NCI-H510A (cell line): ENCODE data around the gene DAPK1.
"Not testable (repeated sequence)": the region's sequence is repeated elsewhere in the genome, so short reads cannot be mapped to it uniquely, and the experiment has no call there.

Source experiments
- DNase-seq: peaks from one replicate; lab custom pipeline; 2025; lab: John Stamatoyannopoulos, UW

Gene DAPK1

DNA sequence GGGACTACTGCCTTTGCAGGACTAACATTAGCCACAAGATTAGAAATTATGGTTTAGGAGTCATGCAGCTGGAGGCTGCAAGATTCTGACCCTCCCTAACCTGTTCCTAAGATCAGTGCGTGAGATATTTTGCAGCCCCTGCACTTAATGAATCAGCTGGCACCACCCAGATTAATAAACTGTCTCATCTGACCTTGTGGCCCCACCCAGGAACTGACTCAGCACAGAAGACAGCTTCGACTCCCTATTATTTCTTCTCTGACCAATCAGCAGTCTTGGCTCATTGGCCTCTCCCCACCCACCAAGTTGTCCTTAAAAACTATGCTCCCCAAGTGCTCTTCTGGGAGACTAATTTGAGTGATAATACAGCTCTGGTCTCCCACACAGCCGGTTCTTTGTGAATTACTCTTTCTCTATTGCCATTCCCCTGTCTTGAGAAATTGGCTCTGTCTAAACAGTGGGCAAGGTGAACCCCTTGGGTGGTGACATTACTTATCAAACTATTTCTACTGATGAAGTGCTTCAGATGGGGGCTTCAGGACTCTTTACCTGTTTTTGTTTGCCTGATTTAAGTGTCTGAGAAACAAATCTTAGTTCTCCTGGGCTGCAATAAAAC is 245.3 kb downstream of the DAPK1 start:
- no peak for DNase-seq

DNA sequence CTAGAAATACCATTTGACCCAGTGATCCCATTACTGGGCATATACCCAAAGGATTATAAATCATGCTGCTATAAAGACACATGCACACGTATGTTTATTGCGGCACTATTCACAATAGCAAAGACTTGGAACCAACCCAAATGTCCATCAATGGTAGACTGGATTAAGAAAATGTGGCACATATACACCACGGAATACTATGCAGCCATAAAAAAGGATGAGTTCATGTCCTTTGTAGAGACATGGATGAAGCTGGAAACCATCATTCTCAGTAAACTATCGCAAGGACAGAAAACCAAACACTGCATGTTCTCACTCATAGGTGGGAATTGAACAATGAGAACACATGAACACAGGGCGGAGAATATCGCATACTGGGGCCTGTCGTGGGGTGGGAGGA is 246.6 kb downstream of the DAPK1 start:
- DNase-seq = not testable (repeated sequence)

DNA sequence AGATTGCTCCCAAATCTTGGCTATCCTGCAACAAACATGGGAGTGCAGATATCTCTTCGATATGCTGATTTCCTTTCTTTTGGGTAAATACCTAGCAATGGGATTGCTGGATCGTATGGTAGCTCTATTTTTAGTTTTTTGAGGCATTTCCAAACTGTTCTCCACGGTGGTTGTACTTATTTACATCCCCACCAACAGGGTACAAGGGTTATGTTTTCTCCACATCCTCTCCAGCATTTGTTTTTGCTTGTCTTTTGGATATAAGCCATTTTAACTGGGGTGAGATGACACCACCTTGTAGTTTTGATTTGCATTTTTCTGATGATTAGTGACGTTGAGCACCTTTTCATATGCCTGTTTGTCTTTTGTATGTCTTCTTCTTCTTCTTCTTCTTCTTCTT is 248.5 kb downstream of the DAPK1 start:
- DNase-seq = no peak

DNA sequence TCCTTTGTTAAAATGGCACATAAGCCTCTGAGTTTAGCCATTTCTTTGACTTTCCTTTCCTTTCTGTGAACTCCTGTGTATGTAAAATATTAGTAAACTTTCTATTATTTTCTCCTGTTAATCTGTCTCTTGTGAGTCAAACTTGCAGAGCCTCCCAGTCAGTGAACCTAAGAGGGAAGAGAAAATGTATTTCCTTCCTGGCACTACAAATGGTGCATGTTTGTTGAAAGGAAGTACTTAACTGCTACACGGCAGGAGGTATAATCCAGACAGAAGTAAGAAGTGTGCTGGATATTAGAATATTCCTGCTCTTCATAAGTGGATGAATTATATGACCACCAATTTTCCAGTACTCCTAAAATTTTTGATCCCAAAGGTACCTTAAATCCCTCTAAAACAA is 251.2 kb downstream of the DAPK1 start:
- no peak for DNase-seq

DNA sequence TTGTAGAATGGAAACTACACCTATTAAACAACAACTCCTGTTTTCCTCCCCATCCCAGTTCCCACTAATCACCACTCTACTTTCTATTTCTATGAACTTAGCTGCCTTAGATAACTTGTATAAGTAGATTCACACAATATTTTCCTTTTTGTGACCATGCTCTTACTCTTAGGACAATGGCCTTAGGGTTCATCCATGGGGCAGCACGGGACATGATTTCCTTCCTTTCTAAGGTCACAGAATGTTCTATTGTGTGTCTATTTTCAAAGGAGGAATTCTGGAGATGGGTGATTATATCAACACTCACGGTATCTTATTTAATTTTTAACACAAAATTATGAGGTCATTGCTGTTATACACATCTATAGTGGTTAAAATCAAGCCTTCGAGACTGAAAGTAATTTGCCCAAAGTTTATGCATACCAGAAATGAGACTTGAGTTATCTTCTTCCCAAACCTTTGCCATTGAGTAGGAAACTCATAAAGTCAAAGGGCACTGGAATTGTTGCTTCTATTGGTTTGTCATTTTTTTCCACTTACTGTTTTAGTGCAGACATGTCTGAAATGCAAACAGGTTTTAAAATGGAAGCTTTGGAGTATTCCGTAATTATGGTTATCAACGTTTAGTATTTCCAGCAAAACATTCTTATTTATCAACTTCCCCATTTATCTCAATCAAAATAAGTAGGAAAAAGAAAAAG is 251.8 kb downstream of the DAPK1 start:
- DNase-seq = no peak

DNA sequence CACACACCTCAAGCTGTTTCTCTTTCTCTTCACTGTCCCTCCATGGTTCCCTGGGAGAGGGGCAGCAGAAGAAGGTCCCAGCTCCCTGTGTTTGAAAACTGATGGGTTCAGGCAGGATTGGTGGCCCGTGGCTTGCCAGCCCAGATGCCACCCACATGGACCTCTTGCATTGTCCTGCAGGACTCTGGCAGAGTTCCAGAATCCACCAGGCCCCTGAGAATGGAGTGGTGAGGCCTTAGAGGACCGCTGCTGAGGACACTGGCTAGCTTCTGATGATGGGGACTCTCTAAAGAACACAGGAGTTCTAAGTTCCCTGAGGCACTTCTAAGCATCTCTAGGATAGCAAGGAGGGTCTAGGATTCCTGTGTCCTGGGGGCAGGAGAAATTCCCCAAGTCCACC is 253.1 kb downstream of the DAPK1 start:
- no peak for DNase-seq

DNA sequence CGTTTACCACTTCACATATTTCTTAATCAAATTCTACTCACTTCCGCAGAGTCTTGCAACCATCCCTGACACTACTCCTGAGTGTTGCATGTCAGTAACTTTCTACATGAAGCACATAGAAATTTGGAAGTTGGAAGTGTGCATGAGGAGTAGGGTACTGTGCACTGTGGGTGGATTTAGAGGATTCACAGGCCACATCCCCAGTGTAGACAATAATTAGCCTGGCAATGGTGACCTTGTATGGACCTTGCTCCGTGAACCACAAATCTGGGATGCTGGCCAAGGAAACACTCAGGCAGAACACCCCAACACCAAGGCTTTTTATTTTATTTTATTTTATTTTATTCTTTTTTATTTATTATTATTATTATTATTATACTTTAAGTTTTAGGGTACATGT is 253.8 kb downstream of the DAPK1 start:
- DNase-seq = no peak

DNA sequence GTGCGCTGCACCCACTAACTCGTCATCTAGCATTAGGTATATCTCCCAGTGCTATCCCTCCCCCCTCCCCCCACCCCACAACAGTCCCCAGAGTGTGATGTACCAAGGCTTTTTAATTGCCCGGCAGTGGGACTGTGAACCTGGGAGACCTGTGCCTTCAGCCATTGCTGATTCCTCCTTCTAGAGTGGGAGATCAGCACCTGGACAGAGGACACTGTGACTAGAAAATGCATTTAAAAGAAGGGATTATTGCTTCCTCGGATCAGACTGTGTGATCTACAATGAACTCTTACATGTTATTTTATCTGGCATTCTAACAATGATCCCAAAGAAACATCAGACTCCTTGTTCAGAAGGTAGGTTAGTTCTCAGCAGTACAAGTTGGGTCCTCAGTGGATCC is 254.2 kb downstream of the DAPK1 start:
- DNase-seq = no peak

DNA sequence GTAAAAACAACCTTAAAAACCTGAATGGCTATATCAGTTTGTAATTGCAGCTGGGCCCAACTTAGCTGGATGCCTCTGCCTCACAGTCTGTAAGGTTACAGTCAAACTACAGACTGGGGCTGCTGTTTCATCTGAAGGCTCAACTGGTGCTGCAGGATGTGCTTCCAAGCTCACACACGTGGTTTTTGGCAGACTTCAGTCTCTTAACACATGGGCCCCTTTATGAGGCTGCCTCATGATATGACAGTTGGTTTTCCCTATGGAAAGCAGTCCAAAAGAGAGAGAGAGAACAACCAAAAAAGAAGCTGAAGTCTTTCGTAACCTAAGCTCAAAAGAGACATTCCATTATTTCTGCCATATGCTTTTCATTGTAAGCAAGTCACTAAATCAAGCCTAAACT is 255.6 kb downstream of the DAPK1 start:
- no peak for DNase-seq
